Caco-2 (cell line): ENCODE measurements around the gene ZMAT3. TPM values are rescaled to one million over a fixed set of nuclear protein-coding genes. Genes with fewer than 3 reads are reported as not detected.

Experiments used
- BruUV-seq: library from RNA; stranded (reverse); fragments of 400-500 nt; replicated peaks from 2 replicates; lab custom pipeline; 2021; lab: Mats Ljungman, UMichigan
- CTCF ChIA-PET: fragments of 300-600 bp; sonication (Branson Sonifier 250); formaldehyde crosslinking; loops from one replicate; lab custom pipeline; 2022; ENCODE audit warnings: antibody characterized with exemption; lab: Charles Lee
- POLR2A ChIA-PET: fragments of 300-600 bp; sonication (Branson Sonifier 250); formaldehyde crosslinking; loops from one replicate; lab custom pipeline; 2022; ENCODE audit warnings: antibody characterized with exemption; lab: Charles Lee
- DNase-seq, 2 experiments: peaks; one replicate each; pipeline versions ENCODE4 v3.0.0 to v3.0.0-alpha.2; 2020 to 2022
- H3K27me3 ChIP-seq: replicated peaks from 2 replicates; pipeline ENCODE4 v1.6.0; 2011; ENCODE audit warnings: low read length; ENCODE audit not compliant: control insufficient read depth, insufficient read depth
- H3K36me3 ChIP-seq: 2 replicates; pipeline ENCODE4 v1.5.1; 2011; ENCODE audit warnings: low read length; ENCODE audit not compliant: control insufficient read depth, insufficient read depth
- H3K4me1 ChIP-seq: fragments of 250-450 bp; sonication (Bioruptor Pico); 2 replicates; pipeline ENCODE4 v1.5.1; 2020; ENCODE audit warnings: mild to moderate bottlenecking
- H3K4me3 ChIP-seq: 2 replicates; pipeline ENCODE4 v1.5.1; 2011; ENCODE audit warnings: low read depth, mild to moderate bottlenecking, control low read depth, low read length
- H3K9me3 ChIP-seq: fragments of 250-450 bp; sonication (Bioruptor Pico); 2 replicates; pipeline ENCODE4 v1.5.1; 2020; ENCODE audit warnings: mild to moderate bottlenecking, moderate library complexity
- H3K27ac Mint-ChIP-seq: one replicate; pipeline ENCODE4 v1.8.0; 2022; ENCODE audit warnings: mixed read lengths; ENCODE audit not compliant: unreplicated experiment
- H3K27me3 Mint-ChIP-seq: one replicate; pipeline ENCODE4 v1.8.0; 2022; ENCODE audit warnings: mixed read lengths; ENCODE audit not compliant: insufficient read depth, unreplicated experiment
- H3K36me3 Mint-ChIP-seq: one replicate; pipeline ENCODE4 v1.8.0; 2022; ENCODE audit warnings: mild to moderate bottlenecking, mixed read lengths; ENCODE audit not compliant: insufficient read depth, unreplicated experiment
- H3K4me1 Mint-ChIP-seq: one replicate; pipeline ENCODE4 v1.8.0; 2022; ENCODE audit warnings: low read depth, mixed read lengths; ENCODE audit not compliant: unreplicated experiment
- H3K4me3 Mint-ChIP-seq: one replicate; pipeline ENCODE4 v1.8.0; 2022; ENCODE audit warnings: mild to moderate bottlenecking, moderate library complexity, mixed read lengths; ENCODE audit not compliant: unreplicated experiment
- H3K9me3 Mint-ChIP-seq: one replicate; pipeline ENCODE4 v1.8.0; 2022; ENCODE audit warnings: mixed read lengths; ENCODE audit not compliant: unreplicated experiment
- CTCF ChIP-seq, 2 experiments: fragments of 200-600 bp in 1 of 2; IDR thresholded peaks; 1 replicate in 1 of 2; 2 replicates in 1 of 2; pipeline versions ENCODE4 v1.5.1 to v1.8.0; 2011 to 2022; ENCODE audit warnings: antibody characterized with exemption in 1 of 2, control low read depth in 1 of 2, inconsistent platforms in 1 of 2, low read depth in 1 of 2, low read length in 1 of 2, mild to moderate bottlenecking in 1 of 2, moderate library complexity in 1 of 2; ENCODE audit not compliant: insufficient read depth in 1 of 2, severe bottlenecking in 1 of 2, unreplicated experiment in 1 of 2
- intact Hi-C: fragments of 100-400 bp; cut with micrococcal nuclease; formaldehyde crosslinking; loops from one replicate; pipeline ENCODE4 v1.10.0; 2022; ENCODE audit not compliant: unreplicated experiment
- total RNA-seq: library from RNA; stranded (reverse); gene quantifications from 2 replicates; pipeline ENCODE4 v1.2.3, GENCODE V29; 2022

The ZMAT3 gene
- total RNA-seq, 1 experiment from 2014 or later = 7.6 TPM

- Histone ChIP-seq H3K4me3 (no peak overlapping the region), H3K27me3 (no peaks in the 10 kb centered on the region), H3K36me3 (no peaks in the 10 kb centered on the region), H3K9me3 (no peaks in the 10 kb centered on the region), H3K4me1 (peaks cover 3% of the 10 kb centered on the region; the same call in 1 of the 2 replicates)
- H3K4me1 Mint-ChIP-seq = no peaks in the 10 kb centered on the region
- CTCF ChIA-PET = interaction anchor here (0.7 to 1.4 kb wide), 3 partner anchors 246 to 251 kb away, joined by 3 to 6 read pairs (median 4); no protein-coding TSS in a partner anchor
- no peak for DNase-seq
- no peaks in the 10 kb centered on the region for H3K9me3 Mint-ChIP-seq
- no peak overlapping the region for H3K27ac Mint-ChIP-seq
- H3K36me3 Mint-ChIP-seq = no peaks in the 10 kb centered on the region
- TF ChIP-seq CTCF (IDR thresholded peaks at IDR 0.05; ENCODE audit: insufficient read depth in 1 of 2, low read depth in 1 of 2, low read length in 1 of 2, severe bottlenecking in 1 of 2, unreplicated experiment in 1 of 2) = no peak
- POLR2A ChIA-PET = interaction anchor here (0.6 kb wide), 1 partner anchor 78 kb away, joined by 4 read pairs; no protein-coding TSS in a partner anchor
- BruUV-seq = no TSS peak
- no peaks in the 10 kb centered on the region for H3K27me3 Mint-ChIP-seq
- intact Hi-C loops = loop anchor here (1.0 kb wide), 3 partner anchors 77 to 251 kb away; no protein-coding TSS in a partner anchor
- no peak overlapping the region for H3K4me3 Mint-ChIP-seq
Measured at GRCh38 chr3:179069762-179070390, 1.7 kb downstream of the ZMAT3 start.

- Histone ChIP-seq H3K36me3 (no peaks in the 10 kb centered on the region), H3K4me1 (peaks cover 3% of the 10 kb centered on the region; the same call in 1 of the 2 replicates), H3K9me3 (no peaks in the 10 kb centered on the region), H3K27me3 (no peaks in the 10 kb centered on the region), H3K4me3 (no peak overlapping the region)
- Mint-ChIP-seq H3K27ac (no peak overlapping the region), H3K27me3 (no peaks in the 10 kb centered on the region), H3K36me3 (peaks cover 5% of the 10 kb centered on the region), H3K9me3 (no peaks in the 10 kb centered on the region), H3K4me1 (no peaks in the 10 kb centered on the region), H3K4me3 (no peak overlapping the region)
- BruUV-seq = no TSS peak
- intact Hi-C loops = loop anchor here (1.0 kb wide), 3 partner anchors 78 to 252 kb away; no protein-coding TSS in a partner anchor
- POLR2A ChIA-PET = no interaction called here
- CTCF ChIA-PET = interaction anchor here (1.4 kb wide), 1 partner anchor 252 kb away, joined by 4 read pairs; no protein-coding TSS in a partner anchor
- peak; percentile 30 to 64 for TF ChIP-seq CTCF (IDR thresholded peaks at IDR 0.05; ENCODE audit: insufficient read depth in 1 of 2, low read depth in 1 of 2, low read length in 1 of 2, severe bottlenecking in 1 of 2, unreplicated experiment in 1 of 2)
- DNase-seq = peak in 1 of 2 experiments; percentile 59
Measured at GRCh38 chr3:179068779-179069530, 2.7 kb downstream of the ZMAT3 start.

- H3K36me3 ChIP-seq = no peaks in the 10 kb centered on the region
- no peaks in the 10 kb centered on the region for H3K27me3 Mint-ChIP-seq
- no peak overlapping the region for H3K27ac Mint-ChIP-seq
- H3K4me1 ChIP-seq = peaks cover 3% of the 10 kb centered on the region; the same call in 1 of the 2 replicates
- H3K4me1 Mint-ChIP-seq = no peaks in the 10 kb centered on the region
- H3K4me3 Mint-ChIP-seq = no peak overlapping the region
- H3K9me3 ChIP-seq = no peaks in the 10 kb centered on the region
- no peak overlapping the region for H3K4me3 ChIP-seq
- H3K9me3 Mint-ChIP-seq = no peaks in the 10 kb centered on the region
- intact Hi-C loops = no loop called here
- H3K27me3 ChIP-seq = no peaks in the 10 kb centered on the region
- no TSS peak for BruUV-seq
- ChIA-PET POLR2A (no interaction called here), CTCF (no interaction called here)
- H3K36me3 Mint-ChIP-seq = peaks cover 5% of the 10 kb centered on the region
- DNase-seq = no peak
- TF ChIP-seq CTCF (IDR thresholded peaks at IDR 0.05; ENCODE audit: insufficient read depth in 1 of 2, low read depth in 1 of 2, low read length in 1 of 2, severe bottlenecking in 1 of 2, unreplicated experiment in 1 of 2) = no peak
Measured at GRCh38 chr3:179067839-179068238, 3.8 kb downstream of the ZMAT3 start.
